Loucy (cell line): Measurements from ENCODE around the gene BCAS1.

Experiments used
- H2AFZ ChIP-seq: fragments of 200-600 bp; sonication (generic); 2 replicates; pipeline ENCODE4 v1.6.0; 2016; ENCODE audit warnings: antibody characterized with exemption, mild to moderate bottlenecking, low read length, moderate library complexity
- H3F3A ChIP-seq: fragments of 200-600 bp; 2 replicates; pipeline ENCODE4 v1.6.0; 2016; ENCODE audit warnings: antibody characterized with exemption, low read depth, mild to moderate bottlenecking
- H3K27me3 ChIP-seq: fragments of 200-600 bp; sonication (generic); 2 replicates; pipeline ENCODE4 v1.6.1; 2014; ENCODE audit warnings: low read length, mild to moderate bottlenecking; ENCODE audit not compliant: insufficient read depth, poor library complexity, severe bottlenecking
- H3K36me3 ChIP-seq: fragments of 200-600 bp; sonication (generic); 2 replicates; pipeline ENCODE4 v1.6.1; 2016; ENCODE audit warnings: low read length; ENCODE audit not compliant: insufficient read depth
- H3K4me1 ChIP-seq: fragments of 200-600 bp; sonication (generic); 2 replicates; pipeline ENCODE4 v1.5.1; 2014; ENCODE audit warnings: low read length, mild to moderate bottlenecking; ENCODE audit not compliant: insufficient read depth, poor library complexity, severe bottlenecking
- H3K4me2 ChIP-seq: fragments of 200-600 bp; sonication (generic); 2 replicates; pipeline ENCODE4 v1.6.0; 2014; ENCODE audit warnings: antibody characterized with exemption, low read length, low read depth, mild to moderate bottlenecking; ENCODE audit not compliant: poor library complexity, severe bottlenecking
- H3K4me3 ChIP-seq: fragments of 200-600 bp; sonication (generic); 2 replicates; pipeline ENCODE4 v1.5.1; 2014; ENCODE audit warnings: low read length, mild to moderate bottlenecking, mixed read lengths; ENCODE audit not compliant: poor library complexity, severe bottlenecking
- H3K79me2 ChIP-seq: fragments of 200-600 bp; sonication (generic); 2 replicates; pipeline ENCODE4 v1.6.1; 2014; ENCODE audit warnings: low read length; ENCODE audit not compliant: insufficient read depth
- H3K9ac ChIP-seq: fragments of 200-600 bp; sonication (generic); 2 replicates; pipeline ENCODE4 v1.6.0; 2014; ENCODE audit warnings: mild to moderate bottlenecking, low read depth, low read length, moderate library complexity; ENCODE audit not compliant: poor library complexity, severe bottlenecking
- H3K9me2 ChIP-seq: fragments of 200-600 bp; sonication (generic); replicated peaks from 2 replicates; pipeline ENCODE4 v1.6.1; 2016; ENCODE audit warnings: low read depth, low read length, mixed read lengths
- H3K9me3 ChIP-seq: fragments of 200-600 bp; sonication (generic); 2 replicates; pipeline ENCODE4 v1.6.1; 2014; ENCODE audit warnings: mild to moderate bottlenecking, antibody characterized with exemption, low read length, low read depth; ENCODE audit not compliant: insufficient read depth
- H4K20me1 ChIP-seq: fragments of 200-600 bp; sonication (generic); 2 replicates; pipeline ENCODE4 v1.6.0; 2014; ENCODE audit warnings: antibody characterized with exemption, low read length, mild to moderate bottlenecking; ENCODE audit not compliant: insufficient read depth, poor library complexity, severe bottlenecking
- CTCF ChIP-seq: fragments of 200-600 bp; sonication (generic); conservative IDR thresholded peaks from 2 replicates; pipeline ENCODE4 v1.5.1; 2014; ENCODE audit warnings: mild to moderate bottlenecking, antibody characterized with exemption, low read length
- EZH2phosphoT487 ChIP-seq: fragments of 200-600 bp; IDR thresholded peaks from 2 replicates; pipeline ENCODE4 v1.6.1; 2018; ENCODE audit warnings: antibody characterized with exemption, mild to moderate bottlenecking, moderate library complexity, borderline replicate concordance

BCAS1 gene

GRCh38 chr20:54105653-54106052 lies 35.3 kb upstream of the BCAS1 start:
- Histone ChIP-seq H3K4me1 (no peaks in the 10 kb centered on the region), H4K20me1 (no peaks in the 10 kb centered on the region), H3K9ac (no peak overlapping the region), H3K27me3 (no peaks in the 10 kb centered on the region), H3K4me3 (no peak overlapping the region), H2AFZ (0 out of 2 replicates have a peak overlapping the region, but pooled peaks have one; percentile 24), H3K36me3 (no peaks in the 10 kb centered on the region), H3K4me2 (no peak overlapping the region), H3K79me2 (no peaks in the 10 kb centered on the region), H3F3A (no peaks in the 10 kb centered on the region), H3K9me3 (no peaks in the 10 kb centered on the region), H3K9me2 (no peaks in the 10 kb centered on the region)
- TF ChIP-seq EZH2phosphoT487: no peak
- TF ChIP-seq CTCF: no peak

DNA sequence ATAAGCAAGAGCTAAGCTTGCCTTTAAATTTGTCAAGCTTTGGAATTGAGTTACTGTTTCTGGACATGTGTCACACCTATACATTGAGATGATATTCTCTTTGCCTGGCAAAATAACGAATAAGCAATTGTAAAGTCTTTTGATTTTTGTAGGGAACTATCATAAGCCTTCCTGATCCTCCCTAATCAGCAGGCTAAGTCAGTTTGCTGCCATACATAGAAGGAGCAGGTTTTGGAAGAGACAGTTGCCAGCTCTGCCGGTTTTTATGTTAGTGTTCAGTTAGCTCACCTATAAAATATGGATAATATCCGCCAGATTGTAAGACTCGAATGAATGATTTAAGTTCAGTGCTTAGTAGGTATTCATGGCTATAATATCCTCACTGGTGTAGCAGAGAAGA lies 34.4 kb upstream of the BCAS1 start:
- Histone ChIP-seq H3K9ac (no peak overlapping the region), H3K4me1 (no peaks in the 10 kb centered on the region), H3K79me2 (no peaks in the 10 kb centered on the region), H3K4me2 (no peak overlapping the region), H2AFZ (no peak overlapping the region), H3F3A (no peaks in the 10 kb centered on the region), H3K9me3 (no peaks in the 10 kb centered on the region), H3K27me3 (no peaks in the 10 kb centered on the region), H3K9me2 (no peaks in the 10 kb centered on the region), H3K36me3 (no peaks in the 10 kb centered on the region), H4K20me1 (no peaks in the 10 kb centered on the region), H3K4me3 (no peak overlapping the region)
- TF ChIP-seq EZH2phosphoT487 (no peak), CTCF (no peak)

DNA sequence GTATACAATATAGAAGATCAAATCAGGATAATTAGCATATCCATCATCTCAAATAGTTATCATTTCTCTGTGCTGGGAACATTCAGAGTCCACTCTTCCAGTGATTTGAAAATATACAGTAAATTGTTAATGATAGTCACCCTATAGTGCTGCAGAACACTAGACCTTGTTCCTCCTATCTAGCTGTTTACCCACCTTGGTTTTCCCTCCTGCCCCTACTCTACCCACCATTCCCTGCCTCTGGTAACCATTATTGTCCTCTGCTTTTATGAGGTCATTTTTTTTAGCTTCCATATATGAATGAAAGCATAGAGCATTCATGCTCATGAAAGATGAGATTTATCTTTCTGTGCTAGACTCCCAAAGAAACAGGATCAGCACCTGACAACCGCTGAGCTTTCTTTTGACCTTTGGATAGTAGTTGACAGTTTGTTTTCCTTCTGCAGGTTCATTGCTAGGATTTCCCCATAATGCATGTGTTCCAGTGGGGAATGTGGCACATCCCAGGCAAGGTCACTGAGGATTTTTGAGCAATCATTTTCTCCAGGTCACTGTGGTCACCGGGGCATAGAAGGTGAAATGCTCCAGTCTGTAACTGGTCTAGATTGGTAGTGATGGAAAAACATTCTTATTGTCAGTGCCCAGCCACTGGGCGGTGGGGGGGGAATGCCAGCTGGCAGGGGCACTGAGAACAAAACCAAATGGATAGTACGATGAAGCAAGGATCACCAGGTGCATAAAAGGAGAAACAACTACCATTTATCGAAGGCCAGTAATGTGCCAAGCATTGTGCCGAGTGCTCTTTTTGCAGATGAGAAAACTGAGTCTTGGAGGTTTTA lies 33.6 kb upstream of the BCAS1 start:
- Histone ChIP-seq H3K9me2 (no peaks in the 10 kb centered on the region), H3K4me3 (no peak overlapping the region), H4K20me1 (no peaks in the 10 kb centered on the region), H3K9ac (no peak overlapping the region), H3K36me3 (no peaks in the 10 kb centered on the region), H3F3A (no peaks in the 10 kb centered on the region), H3K4me1 (no peaks in the 10 kb centered on the region), H3K9me3 (no peaks in the 10 kb centered on the region), H3K79me2 (no peaks in the 10 kb centered on the region), H3K27me3 (no peaks in the 10 kb centered on the region), H3K4me2 (no peak overlapping the region), H2AFZ (peak overlapping the region; percentile 48; the same call in 1 of the 2 replicates)
- TF ChIP-seq CTCF (no peak), EZH2phosphoT487 (no peak)
